A549 (cell line): ENCODE results near the gene TBC1D12.

ENCODE experiments used
- CTCF ChIP-seq: fragments of >200 bp; sonication (Bioruptor Twin); formaldehyde crosslinking; IDR thresholded peaks from 3 replicates; pipeline ENCODE4 v1.5.1; 2016
- EP300 ChIP-seq, 2 experiments: fragments of >200 bp; sonication (Bioruptor Twin); formaldehyde crosslinking; IDR thresholded peaks; 2 replicates in 1 of 2; 3 replicates in 1 of 2; pipeline ENCODE4 v1.6.1; 2016 to 2017
- ESRRA ChIP-seq: fragments of 150-350 bp; IDR thresholded peaks from 2 replicates; pipeline ENCODE4 v1.6.1; 2014; ENCODE audit warnings: mild to moderate bottlenecking, low read length, borderline replicate concordance
- JUN ChIP-seq, 2 experiments: fragments of >200 bp; sonication (Bioruptor Twin); formaldehyde crosslinking; IDR thresholded peaks; 2 replicates in 1 of 2; 3 replicates in 1 of 2; pipeline ENCODE4 v1.6.1; 2016 to 2017
- KDM5A ChIP-seq: fragments of 200-600 bp; sonication (generic); IDR thresholded peaks from 2 replicates; pipeline ENCODE4 v1.6.1; 2016; ENCODE audit warnings: antibody characterized with exemption, mild to moderate bottlenecking
- MAX ChIP-seq: IDR thresholded peaks from 2 replicates; pipeline ENCODE4 v1.6.1; 2012
- MYC ChIP-seq: IDR thresholded peaks from 2 replicates; pipeline ENCODE4 v1.6.1; 2012; ENCODE audit warnings: mild to moderate bottlenecking, inconsistent platforms, low read length, improper control_type of control experiment, borderline replicate concordance
- POLR2A ChIP-seq: IDR thresholded peaks from 2 replicates; pipeline ENCODE4 v1.6.1; 2012; ENCODE audit warnings: mild to moderate bottlenecking, low read length

GRCh38 chr10:94355841-94356240 is 46.5 kb upstream of the TBC1D12 start:
- TF ChIP-seq ESRRA: no peak
- no peak for TF ChIP-seq CTCF
- TF ChIP-seq MYC: no peak
- TF ChIP-seq JUN (IDR thresholded peaks at IDR 0.05): no peak
- TF ChIP-seq EP300 (IDR thresholded peaks at IDR 0.05): no peak
- no peak for TF ChIP-seq MAX
- TF ChIP-seq POLR2A: no peak
- no peak for TF ChIP-seq KDM5A
